GM20000 (cell line): ENCODE data around the gene LGALS12.

Experiments used
- DNase-seq: peaks from one replicate; pipeline ENCODE4 v3.0.0; 2012; ENCODE audit warnings: low spot score
- TF ChIP-seq, protein P1 (sequence below): IDR thresholded peaks from 2 replicates; pipeline ENCODE4 v1.5.1; 2012; ENCODE audit warnings: mild to moderate bottlenecking, control low read depth; ENCODE audit errors: extremely low read depth, missing control alignments

The LGALS12 gene

DNA sequence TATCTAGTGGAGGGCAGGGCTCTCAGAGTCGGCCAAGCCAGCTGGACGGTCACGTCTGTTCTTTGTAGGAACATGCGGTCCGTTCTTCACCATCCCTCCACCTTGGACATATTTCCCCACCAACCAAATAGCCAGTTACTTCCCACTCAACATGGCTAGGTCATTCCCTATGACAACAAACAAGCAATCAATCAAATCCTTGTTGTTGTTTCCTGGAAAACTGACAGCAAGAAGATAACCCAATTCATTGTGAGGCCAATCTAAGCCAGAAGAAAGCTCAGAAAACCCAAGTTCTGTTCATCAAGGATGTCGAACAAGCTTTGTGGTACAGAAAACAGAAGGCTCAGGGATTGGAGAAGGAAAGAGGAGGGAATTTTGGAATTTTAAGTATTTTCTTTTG lies 25.8 kb upstream of the LGALS12 start:
- TF ChIP-seq, protein P1, sequence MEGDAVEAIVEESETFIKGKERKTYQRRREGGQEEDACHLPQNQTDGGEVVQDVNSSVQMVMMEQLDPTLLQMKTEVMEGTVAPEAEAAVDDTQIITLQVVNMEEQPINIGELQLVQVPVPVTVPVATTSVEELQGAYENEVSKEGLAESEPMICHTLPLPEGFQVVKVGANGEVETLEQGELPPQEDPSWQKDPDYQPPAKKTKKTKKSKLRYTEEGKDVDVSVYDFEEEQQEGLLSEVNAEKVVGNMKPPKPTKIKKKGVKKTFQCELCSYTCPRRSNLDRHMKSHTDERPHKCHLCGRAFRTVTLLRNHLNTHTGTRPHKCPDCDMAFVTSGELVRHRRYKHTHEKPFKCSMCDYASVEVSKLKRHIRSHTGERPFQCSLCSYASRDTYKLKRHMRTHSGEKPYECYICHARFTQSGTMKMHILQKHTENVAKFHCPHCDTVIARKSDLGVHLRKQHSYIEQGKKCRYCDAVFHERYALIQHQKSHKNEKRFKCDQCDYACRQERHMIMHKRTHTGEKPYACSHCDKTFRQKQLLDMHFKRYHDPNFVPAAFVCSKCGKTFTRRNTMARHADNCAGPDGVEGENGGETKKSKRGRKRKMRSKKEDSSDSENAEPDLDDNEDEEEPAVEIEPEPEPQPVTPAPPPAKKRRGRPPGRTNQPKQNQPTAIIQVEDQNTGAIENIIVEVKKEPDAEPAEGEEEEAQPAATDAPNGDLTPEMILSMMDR: no peak

DNA sequence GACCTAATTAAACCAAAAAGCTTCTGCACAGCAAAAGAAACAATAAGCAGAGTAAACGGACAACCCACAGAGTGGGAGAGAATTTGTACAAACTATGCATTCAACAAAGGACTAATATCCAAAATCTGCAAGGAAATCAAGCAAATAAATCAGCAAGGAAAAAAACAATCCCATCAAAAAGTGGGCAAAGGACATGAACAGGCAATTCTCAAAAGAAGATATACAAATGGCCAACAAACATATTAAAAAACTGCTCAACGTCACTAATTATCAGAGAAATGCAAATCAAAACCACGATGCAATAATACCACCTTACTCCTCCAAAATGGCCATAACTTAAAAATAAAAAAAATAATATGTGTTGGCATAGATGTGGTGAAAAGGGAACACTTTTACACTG lies 20.1 kb upstream of the LGALS12 start:
- no peak for DNase-seq
- TF ChIP-seq, protein P1: no peak

More for the DNA sequence above, 25.8 kb upstream of the LGALS12 start:
- DNase-seq: no peak

DNA sequence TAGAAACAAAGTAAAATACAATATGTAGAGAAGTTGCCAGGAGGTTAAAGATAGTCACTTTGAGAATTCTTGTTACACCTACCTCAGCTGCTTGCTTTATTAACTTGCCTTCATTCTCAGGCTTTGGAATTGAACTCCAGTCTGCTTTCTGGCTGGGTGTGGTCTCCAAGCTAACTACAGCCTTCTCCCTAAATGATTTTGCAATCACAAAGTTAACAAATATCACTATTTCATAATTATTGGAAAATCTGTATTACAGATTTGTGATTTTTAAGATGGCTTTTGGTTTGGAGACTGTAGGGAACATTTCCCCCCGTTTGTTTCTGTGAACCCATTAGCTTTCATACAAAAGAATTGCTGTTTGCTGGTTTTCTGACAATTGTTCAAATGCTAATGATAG lies 17.1 kb upstream of the LGALS12 start:
- TF ChIP-seq, protein P1: no peak
- DNase-seq: no peak

DNA sequence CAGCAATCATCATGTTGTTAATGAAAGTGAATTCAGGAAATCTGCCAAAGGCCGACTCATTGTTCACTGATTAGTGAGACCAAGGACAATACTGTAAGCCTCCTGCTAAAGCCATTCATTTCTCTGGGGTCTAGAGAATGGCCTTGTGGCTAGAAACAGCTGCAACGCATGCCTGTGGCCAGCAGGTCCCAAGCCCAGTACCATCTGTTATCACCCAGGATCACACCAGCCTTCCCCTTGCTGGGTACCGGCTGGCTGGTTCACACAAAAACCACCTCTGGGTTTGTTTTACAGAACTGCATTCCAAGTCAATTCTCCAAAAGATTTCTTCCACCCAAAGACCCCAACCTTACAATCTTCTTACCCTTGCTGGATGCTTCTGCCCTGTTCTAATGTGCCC lies 16.0 kb upstream of the LGALS12 start:
- TF ChIP-seq, protein P1: no peak
- DNase-seq: no peak

DNA sequence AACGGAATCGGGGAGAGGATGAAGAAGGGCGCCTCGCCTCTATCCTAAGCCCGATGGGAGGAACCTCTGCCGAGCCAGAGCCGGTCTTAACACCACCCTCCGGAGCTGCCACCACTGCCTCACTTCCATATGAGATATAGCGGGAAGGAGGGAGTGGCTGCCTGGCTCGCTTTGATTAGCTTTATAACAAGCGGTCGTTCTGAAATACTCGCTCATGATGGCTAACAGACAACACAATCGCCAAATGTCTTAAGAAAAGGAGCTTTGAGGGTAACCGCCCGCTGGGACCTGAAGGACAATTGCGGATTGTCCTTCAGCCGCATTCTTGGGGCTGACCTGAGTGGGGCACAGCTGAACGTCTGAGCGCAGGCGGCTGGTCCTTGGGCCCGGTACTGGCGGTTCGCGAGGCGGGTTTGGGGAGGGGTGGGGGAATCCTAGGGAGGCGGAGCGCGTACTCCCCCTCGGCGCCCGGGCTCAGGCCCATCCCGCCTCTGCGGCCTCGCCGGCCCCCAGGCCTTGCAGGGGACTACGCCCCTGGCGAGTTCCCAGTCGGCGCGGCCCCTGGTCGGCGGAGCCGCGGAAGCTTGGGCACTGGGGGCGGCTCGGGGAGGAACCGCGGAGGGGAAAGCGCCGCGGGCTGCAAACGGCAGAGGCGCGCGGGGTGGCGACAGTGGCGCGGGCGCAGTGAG lies 15.2 kb upstream of the LGALS12 start, which contains the start of gene PLAAT5:
TSS of gene PLAAT5 (minus strand) at position 617 of the 689 bp plus-strand sequence. CDS start at position 484, 133 bp downstream.
- no peak for DNase-seq
- TF ChIP-seq, protein P1: no peak

DNA sequence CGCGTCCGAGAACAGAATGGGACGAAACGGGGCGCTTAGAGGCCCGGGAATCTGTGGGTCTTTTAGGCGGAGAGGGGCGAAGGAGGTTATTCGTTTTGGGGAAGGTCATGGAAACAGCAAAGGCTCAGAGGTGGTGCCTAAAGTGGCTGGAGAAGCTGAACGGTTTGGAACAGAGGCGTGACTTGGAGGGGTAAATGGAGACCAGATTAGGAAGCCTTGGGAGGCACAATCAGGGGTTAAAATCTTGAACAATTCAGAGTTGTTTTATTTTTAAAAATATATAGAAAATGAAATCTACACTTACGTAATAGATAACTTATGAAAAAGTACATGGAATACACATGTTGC lies 14.7 kb upstream of the LGALS12 start:
- TF ChIP-seq, protein P1: no peak
- no peak for DNase-seq

DNA sequence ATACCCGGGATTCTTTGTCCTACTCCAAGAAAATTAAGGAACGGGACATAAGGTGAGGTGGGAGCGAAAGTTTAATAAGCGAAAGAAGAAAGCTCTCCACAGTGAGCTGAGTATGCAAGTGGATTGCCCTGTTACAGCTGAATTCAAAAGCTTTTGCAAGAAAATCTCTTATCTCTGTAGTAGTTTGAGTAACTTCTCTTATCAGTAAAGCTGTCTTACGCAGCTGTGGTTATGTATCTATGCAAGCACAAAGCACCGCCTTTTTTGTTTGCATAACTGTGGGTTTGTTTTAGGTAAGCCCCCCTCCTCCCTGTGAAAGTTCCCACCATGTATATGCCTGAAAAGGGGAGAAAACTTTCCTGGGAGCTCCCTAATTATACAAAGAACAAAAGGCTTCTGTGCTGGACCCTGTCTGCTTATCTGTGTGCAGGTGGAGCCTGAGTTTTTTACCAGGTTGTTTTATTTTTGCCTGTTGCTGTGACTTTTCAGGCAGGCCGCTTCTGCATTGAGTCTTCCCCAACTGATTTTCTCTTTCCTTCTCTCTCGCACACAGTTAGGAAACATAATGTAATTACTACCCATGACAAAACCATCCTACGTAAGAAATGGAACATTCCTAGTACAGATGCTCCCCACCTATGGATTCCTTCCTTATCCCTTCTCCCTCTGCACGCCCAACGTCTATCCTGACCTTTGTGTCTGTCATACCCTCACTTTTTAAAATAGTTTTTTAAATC lies 14.1 kb upstream of the LGALS12 start:
- DNase-seq: no peak

More for the DNA sequence above, 14.1 kb upstream of the LGALS12 start:
- TF ChIP-seq, protein P1: no peak
